ENCODE results near the gene RPUSD1.

DNA sequence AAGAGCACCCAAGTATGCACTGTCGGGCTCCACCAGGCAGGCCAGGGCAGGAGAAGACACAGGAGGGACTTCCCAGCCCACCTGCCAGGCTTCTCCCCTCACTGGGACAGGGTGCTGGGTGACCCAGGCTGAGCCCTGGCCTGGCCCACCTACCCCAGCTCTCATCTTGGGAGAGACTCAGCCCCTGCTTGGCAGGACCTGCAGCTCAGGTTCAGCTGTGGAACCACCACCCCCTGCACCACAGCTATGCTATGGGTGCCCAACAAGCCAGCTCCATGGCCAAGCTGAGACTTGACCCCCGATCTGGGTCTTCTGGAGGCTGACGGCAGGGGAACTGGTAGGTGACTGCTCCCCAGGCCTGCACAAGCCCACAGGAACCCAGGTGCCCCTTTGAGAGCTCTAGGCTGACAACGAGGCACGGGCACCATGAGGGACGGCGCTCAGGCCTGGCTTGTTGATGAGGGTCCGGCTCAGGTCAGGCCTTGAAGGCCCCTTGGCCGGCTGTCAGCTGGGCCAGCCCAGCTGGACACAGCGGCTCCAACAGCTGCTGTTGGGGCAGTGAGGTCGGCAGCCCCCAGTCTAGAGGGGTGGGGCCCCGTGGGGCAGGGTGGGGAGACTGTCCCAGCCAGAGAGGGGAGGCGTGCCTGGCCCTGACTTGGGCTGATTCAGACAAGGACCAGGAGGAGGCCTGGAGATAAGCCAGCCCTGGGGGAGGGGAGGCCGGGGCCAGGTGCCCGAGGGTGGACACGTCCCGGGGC is 4.6 kb downstream of the RPUSD1 start:
- no peak for TF ChIP-seq SP1 (IDR thresholded peaks at IDR 0.05)
- no peak for TF ChIP-seq SP1 (CRISPR knock-in tag; IDR thresholded peaks at IDR 0.05)
- no peak for TF ChIP-seq ZNF615 (CRISPR knock-in tag; IDR thresholded peaks at IDR 0.05; ENCODE audit: borderline replicate concordance)
- TF ChIP-seq, protein P1, sequence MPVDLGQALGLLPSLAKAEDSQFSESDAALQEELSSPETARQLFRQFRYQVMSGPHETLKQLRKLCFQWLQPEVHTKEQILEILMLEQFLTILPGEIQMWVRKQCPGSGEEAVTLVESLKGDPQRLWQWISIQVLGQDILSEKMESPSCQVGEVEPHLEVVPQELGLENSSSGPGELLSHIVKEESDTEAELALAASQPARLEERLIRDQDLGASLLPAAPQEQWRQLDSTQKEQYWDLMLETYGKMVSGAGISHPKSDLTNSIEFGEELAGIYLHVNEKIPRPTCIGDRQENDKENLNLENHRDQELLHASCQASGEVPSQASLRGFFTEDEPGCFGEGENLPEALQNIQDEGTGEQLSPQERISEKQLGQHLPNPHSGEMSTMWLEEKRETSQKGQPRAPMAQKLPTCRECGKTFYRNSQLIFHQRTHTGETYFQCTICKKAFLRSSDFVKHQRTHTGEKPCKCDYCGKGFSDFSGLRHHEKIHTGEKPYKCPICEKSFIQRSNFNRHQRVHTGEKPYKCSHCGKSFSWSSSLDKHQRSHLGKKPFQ (CRISPR knock-in tag; IDR thresholded peaks at IDR 0.05; ENCODE audit: insufficient replicate concordance): no peak
- no peak for TF ChIP-seq POLR2AphosphoS2 (IDR thresholded peaks at IDR 0.05; ENCODE audit: low read depth, low read length)
- TF ChIP-seq DPF2 (CRISPR knock-in tag; IDR thresholded peaks at IDR 0.05; ENCODE audit: borderline replicate concordance, low read depth): no peak
- TF ChIP-seq NRL (CRISPR knock-in tag; IDR thresholded peaks at IDR 0.05; ENCODE audit: borderline replicate concordance): no peak
- no peak for TF ChIP-seq ZNF263 (CRISPR knock-in tag; IDR thresholded peaks at IDR 0.05)
- TF ChIP-seq, protein P2, sequence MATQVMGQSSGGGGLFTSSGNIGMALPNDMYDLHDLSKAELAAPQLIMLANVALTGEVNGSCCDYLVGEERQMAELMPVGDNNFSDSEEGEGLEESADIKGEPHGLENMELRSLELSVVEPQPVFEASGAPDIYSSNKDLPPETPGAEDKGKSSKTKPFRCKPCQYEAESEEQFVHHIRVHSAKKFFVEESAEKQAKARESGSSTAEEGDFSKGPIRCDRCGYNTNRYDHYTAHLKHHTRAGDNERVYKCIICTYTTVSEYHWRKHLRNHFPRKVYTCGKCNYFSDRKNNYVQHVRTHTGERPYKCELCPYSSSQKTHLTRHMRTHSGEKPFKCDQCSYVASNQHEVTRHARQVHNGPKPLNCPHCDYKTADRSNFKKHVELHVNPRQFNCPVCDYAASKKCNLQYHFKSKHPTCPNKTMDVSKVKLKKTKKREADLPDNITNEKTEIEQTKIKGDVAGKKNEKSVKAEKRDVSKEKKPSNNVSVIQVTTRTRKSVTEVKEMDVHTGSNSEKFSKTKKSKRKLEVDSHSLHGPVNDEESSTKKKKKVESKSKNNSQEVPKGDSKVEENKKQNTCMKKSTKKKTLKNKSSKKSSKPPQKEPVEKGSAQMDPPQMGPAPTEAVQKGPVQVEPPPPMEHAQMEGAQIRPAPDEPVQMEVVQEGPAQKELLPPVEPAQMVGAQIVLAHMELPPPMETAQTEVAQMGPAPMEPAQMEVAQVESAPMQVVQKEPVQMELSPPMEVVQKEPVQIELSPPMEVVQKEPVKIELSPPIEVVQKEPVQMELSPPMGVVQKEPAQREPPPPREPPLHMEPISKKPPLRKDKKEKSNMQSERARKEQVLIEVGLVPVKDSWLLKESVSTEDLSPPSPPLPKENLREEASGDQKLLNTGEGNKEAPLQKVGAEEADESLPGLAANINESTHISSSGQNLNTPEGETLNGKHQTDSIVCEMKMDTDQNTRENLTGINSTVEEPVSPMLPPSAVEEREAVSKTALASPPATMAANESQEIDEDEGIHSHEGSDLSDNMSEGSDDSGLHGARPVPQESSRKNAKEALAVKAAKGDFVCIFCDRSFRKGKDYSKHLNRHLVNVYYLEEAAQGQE (IDR thresholded peaks at IDR 0.05; ENCODE audit: borderline replicate concordance in 1 of 2, low read depth in 1 of 2, low read length in 2 of 2): no peak
- no peak for TF ChIP-seq TCF7L2 (IDR thresholded peaks at IDR 0.05; ENCODE audit: low read depth, low read length)
